AG09309 (cell line): ENCODE data around the gene TRAPPC6A.
A peak's percentile ranks its signal among the peaks of the same experiment; 100 is the strongest.

Experiments used
- DNase-seq: peaks from one replicate; pipeline ENCODE4 v3.0.0-alpha.2; 2010; ENCODE audit warnings: low read depth
- H3K4me3 ChIP-seq: 2 replicates; pipeline ENCODE4 v1.5.1; 2011; ENCODE audit warnings: mild to moderate bottlenecking, low read depth, low read length, moderate library complexity; ENCODE audit not compliant: control insufficient read depth
- TF ChIP-seq, protein P1 (sequence below): IDR thresholded peaks from 2 replicates; pipeline ENCODE4 v1.5.1; 2011; ENCODE audit warnings: mild to moderate bottlenecking, low read depth, low read length, inconsistent platforms; ENCODE audit not compliant: insufficient read depth, control insufficient read depth; ENCODE audit errors: missing control alignments

Gene TRAPPC6A

DNA sequence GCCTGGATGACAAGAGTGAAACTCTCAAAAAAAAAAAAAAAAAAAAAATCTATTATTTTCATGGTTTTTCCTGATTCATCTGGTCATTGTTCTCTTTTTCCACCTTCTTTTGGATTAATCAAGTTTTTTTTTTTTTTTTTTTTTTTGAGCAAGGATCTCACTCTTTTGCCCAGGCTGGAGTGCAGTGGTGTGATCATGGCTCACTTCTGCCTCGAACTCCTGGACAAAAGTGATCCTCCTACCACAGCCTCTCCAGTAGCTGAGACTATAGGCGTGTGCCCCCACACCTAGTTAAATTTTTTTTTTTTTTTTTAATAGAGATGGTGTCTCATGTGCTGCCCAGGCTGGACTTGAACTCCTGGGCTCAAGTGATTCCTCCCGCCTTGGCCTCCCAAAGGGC lies 28.3 kb upstream of the TRAPPC6A start:
- no peak for DNase-seq
- no peak overlapping the region for H3K4me3 ChIP-seq
- TF ChIP-seq, protein P1, sequence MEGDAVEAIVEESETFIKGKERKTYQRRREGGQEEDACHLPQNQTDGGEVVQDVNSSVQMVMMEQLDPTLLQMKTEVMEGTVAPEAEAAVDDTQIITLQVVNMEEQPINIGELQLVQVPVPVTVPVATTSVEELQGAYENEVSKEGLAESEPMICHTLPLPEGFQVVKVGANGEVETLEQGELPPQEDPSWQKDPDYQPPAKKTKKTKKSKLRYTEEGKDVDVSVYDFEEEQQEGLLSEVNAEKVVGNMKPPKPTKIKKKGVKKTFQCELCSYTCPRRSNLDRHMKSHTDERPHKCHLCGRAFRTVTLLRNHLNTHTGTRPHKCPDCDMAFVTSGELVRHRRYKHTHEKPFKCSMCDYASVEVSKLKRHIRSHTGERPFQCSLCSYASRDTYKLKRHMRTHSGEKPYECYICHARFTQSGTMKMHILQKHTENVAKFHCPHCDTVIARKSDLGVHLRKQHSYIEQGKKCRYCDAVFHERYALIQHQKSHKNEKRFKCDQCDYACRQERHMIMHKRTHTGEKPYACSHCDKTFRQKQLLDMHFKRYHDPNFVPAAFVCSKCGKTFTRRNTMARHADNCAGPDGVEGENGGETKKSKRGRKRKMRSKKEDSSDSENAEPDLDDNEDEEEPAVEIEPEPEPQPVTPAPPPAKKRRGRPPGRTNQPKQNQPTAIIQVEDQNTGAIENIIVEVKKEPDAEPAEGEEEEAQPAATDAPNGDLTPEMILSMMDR = no peak

DNA sequence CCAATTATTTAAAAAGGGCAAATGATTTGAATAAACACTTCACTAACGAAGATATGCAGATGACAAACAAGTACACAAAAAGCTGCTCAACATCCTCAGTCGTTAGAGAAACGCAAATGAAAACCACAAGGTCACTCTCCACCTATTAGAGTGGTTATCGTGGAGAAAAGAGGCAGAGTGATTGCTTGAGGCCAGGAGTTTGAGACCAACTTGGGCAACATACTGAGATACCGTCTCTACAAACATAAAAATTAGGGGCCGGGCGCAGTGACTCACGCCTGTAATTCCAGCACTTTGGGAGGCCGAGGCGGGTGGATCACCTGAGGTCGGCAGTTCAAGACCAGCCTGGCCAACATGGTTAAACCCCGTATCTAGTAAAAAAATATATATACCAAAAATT lies 27.8 kb upstream of the TRAPPC6A start:
- H3K4me3 ChIP-seq = no peak overlapping the region
- DNase-seq = no peak
- TF ChIP-seq, protein P1 = no peak

DNA sequence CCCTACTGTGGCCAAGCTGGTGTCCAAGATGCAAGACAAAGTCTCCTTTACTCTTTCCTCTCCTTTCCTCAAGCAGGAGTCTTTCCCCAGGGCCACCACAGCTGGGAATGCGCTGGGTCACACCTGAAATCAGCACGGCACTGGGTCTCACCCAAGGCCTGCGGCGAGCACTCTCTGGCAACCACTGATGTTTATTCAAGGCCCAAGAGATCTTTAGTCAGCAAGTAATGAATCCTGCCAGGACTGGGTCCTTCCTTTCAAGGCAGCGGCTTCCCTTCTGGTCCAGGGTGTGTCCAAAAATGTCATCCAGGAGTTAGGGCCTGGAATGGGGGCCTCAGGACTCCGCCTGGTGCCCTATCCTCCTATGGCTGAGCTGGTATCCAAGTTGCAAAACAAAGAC lies 24.6 kb upstream of the TRAPPC6A start:
- TF ChIP-seq, protein P1 = no peak
- H3K4me3 ChIP-seq = no peak overlapping the region
- DNase-seq = no peak

DNA sequence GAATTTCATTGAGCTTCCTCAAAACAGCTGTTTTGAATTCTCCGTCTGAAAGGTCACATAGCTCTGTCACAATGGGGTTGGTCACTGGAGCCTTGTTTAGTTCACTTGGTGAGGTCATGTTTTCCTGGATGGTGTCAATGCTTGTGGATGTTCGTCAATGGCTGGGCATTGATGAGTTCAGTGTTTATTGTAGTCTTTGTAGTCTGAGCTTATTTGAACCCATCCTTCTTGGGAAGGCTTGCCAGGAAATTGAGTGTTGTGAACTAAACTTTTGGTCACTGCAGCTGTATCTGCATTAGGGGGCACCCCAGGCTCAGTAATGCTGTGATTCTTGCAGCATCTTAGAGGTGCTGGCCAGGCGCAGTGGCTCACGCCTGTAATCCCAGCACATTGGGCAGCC lies 22.5 kb upstream of the TRAPPC6A start:
- H3K4me3 ChIP-seq = no peak overlapping the region
- TF ChIP-seq, protein P1 = peak; percentile 38
- no peak for DNase-seq

DNA sequence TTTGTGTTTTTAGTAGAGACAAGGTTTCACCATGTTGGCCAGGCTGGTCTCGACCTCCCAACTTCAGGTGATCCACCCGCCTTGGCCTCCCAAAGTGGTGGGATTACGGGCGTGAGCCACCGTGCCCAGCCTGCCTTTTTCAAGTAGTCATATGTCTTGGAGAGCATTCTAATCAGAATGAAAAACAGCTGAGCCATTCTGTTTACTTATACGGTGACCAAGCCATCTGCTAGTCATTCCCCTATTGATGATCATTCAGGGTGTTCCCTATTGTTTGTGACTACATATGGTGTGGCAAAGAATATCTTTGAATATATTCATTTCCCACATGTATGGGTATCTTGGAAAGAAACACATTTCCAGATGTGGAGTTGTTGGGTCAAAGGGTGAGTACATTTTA lies 17.7 kb upstream of the TRAPPC6A start:
- TF ChIP-seq, protein P1 = no peak
- no peak for DNase-seq
- no peak overlapping the region for H3K4me3 ChIP-seq

DNA sequence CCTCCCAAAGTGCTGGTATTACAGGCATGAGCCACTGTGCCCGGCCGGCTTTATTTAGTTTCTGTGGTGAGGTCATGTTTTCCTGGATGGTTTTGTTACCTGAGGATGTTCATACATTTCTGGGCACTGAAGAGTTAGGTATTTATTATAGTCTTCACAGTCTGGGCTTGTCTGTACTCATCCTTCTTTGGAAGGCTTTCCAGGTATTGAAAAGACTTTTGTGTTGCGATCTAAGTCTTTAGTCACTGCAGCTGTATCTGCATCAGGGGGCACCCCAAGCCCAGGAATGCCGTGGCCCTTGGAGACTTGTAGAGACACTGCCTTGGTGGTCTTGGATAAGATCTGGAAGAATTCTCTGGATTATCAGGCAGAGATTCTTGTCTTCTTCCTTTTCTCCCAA lies 13.3 kb upstream of the TRAPPC6A start:
- TF ChIP-seq, protein P1 = no peak
- DNase-seq = no peak
- no peak overlapping the region for H3K4me3 ChIP-seq

DNA sequence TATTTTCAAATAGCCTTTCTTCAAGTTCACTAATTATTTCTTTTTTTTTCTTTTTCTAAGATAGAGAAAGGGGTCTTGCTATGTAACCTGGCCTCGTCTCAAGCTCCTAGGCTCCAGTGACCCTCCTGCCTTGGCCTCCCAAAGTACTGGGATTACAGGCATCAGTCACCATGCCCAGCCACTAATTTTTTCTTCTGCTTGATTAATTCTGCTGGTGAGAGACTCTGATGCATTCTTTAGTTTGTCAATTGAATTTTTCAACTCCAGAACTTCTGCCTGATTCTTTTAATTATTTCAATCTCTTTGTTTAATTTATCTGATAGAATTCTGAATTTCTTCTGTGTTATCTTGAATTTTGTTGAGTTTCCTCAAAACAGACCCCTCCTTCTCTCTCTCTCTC lies 11.9 kb upstream of the TRAPPC6A start:
- no peak overlapping the region for H3K4me3 ChIP-seq
- TF ChIP-seq, protein P1 = no peak
- DNase-seq = no peak
